Smooth muscle cell (in vitro differentiated cells): ENCODE data around the gene KLHDC1. TPM values are rescaled to one million over a fixed set of nuclear protein-coding genes. Genes with fewer than 3 reads are reported as not detected.
"Not testable (repeated sequence)": the region's sequence is repeated elsewhere in the genome, so short reads cannot be mapped to it uniquely, and the experiment has no call there.

Experiments
- DNase-seq: peaks from one replicate; lab custom pipeline; 2025; ENCODE audit not compliant: unreplicated experiment; lab: John Stamatoyannopoulos, UW
- H2AFZ ChIP-seq: fragments of 200-600 bp; sonication (generic); 2 replicates; pipeline ENCODE4 v1.6.0; 2016; ENCODE audit warnings: antibody characterized with exemption, low read depth, mild to moderate bottlenecking
- H3F3A ChIP-seq: fragments of 200-600 bp; sonication (generic); 2 replicates; pipeline ENCODE4 v1.6.0; 2017; ENCODE audit warnings: antibody characterized with exemption, low read depth
- H3K27ac ChIP-seq: fragments of 200-600 bp; sonication (generic); 2 replicates; pipeline ENCODE4 v1.5.1; 2016; ENCODE audit warnings: low read depth, mild to moderate bottlenecking
- H3K27me3 ChIP-seq: fragments of 200-600 bp; sonication (generic); 2 replicates; pipeline ENCODE4 v1.6.1; 2016; ENCODE audit warnings: low read depth, mild to moderate bottlenecking
- H3K36me3 ChIP-seq: fragments of 200-600 bp; sonication (generic); 2 replicates; pipeline ENCODE4 v1.5.1; 2016; ENCODE audit warnings: low read depth
- H3K4me1 ChIP-seq: fragments of 200-600 bp; sonication (generic); 2 replicates; pipeline ENCODE4 v1.5.1; 2016; ENCODE audit warnings: low read depth
- H3K4me2 ChIP-seq: fragments of 200-600 bp; sonication (generic); 2 replicates; pipeline ENCODE4 v1.6.0; 2016; ENCODE audit warnings: mild to moderate bottlenecking
- H3K4me3 ChIP-seq: fragments of 200-600 bp; sonication (generic); 2 replicates; pipeline ENCODE4 v1.5.1; 2016; ENCODE audit warnings: mild to moderate bottlenecking
- H3K79me2 ChIP-seq: fragments of 200-600 bp; sonication (generic); 2 replicates; pipeline ENCODE4 v1.6.0; 2016; ENCODE audit warnings: low read depth, mild to moderate bottlenecking
- H3K9ac ChIP-seq: fragments of 200-600 bp; sonication (generic); 2 replicates; pipeline ENCODE4 v1.6.0; 2016; ENCODE audit warnings: low read depth
- H3K9me3 ChIP-seq: fragments of 200-600 bp; sonication (generic); replicated peaks from 2 replicates; pipeline ENCODE4 v1.5.1; 2016; ENCODE audit warnings: low read depth
- H4K20me1 ChIP-seq: fragments of 200-600 bp; sonication (generic); 2 replicates; pipeline ENCODE4 v1.6.0; 2016; ENCODE audit warnings: low read depth
- CTCF ChIP-seq: fragments of 200-600 bp; sonication (generic); IDR thresholded peaks from 2 replicates; pipeline ENCODE4 v1.5.1; 2017; ENCODE audit warnings: borderline replicate concordance, mild to moderate bottlenecking, antibody characterized with exemption; ENCODE audit not compliant: insufficient read depth, poor library complexity, severe bottlenecking
- WGBS: methylation state at CpG from one replicate; pipeline ENCODE4 v1.1.7; 2016; ENCODE audit warnings: low lambda C conversion rate; 5-methylcytosine and 5-hydroxymethylcytosine counted together
- polyA plus RNA-seq: library from polyadenylated mRNA; unstranded; fragments of >200 nt; fragmentation: Nextera tagmentation; extraction: Ambion mirVana; gene quantifications from 2 replicates; pipeline ENCODE4 v1.2.1, GENCODE V29; 2016
- total RNA-seq: library from RNA; depleted of rRNA; stranded (reverse); fragments of >200 nt; gene quantifications from 2 replicates; pipeline ENCODE4 v1.2.3, GENCODE V29; 2014

The KLHDC1 gene
- total RNA-seq (5.9 and 8.6 TPM in 2 replicates), polyA plus RNA-seq (4.1 and 5.1 TPM in 2 replicates)

- Histone ChIP-seq H3K27ac (peak within 1 kb of the TSS; percentile 90), H2AFZ (peak within 1 kb of the TSS; percentile 64), H3K9me3 (no peaks in the 10 kb centered on the region), H3K36me3 (no peaks in the 10 kb centered on the region), H3K9ac (peak within 1 kb of the TSS; percentile 81), H3K27me3 (no peaks in the 10 kb centered on the region), H3K4me2 (peak within 1 kb of the TSS; percentile 96), H3K4me3 (peak within 1 kb of the TSS; percentile 88), H3K4me1 (peaks cover 7% of the 10 kb centered on the region), H3K79me2 (no peaks in the 10 kb centered on the region), H3F3A (peaks cover 7% of the 10 kb centered on the region), H4K20me1 (no peaks in the 10 kb centered on the region)
- WGBS, result 2% methylated on average over 53 of the region's 88 CpGs
- peak; percentile 57 for DNase-seq
- TF ChIP-seq CTCF, result no peak
Observed at GRCh38 chr14:49692811-49693734, at the start of gene KLHDC1. Gene KLHDC1, plus strand, starts transcription at chr14:49693120. Its CDS starts 75 bp downstream, at chr14:49693195.

GRCh38 chr14:49653508-49653907 is 39.4 kb upstream of the KLHDC1 start:
- over 99% methylated on average over 6 of the region's 6 CpGs for WGBS
- TF ChIP-seq CTCF, result no peak
- H4K20me1 ChIP-seq, result no peaks in the 10 kb centered on the region

GRCh38 chr14:49654511-49654910 is 38.4 kb upstream of the KLHDC1 start:
- Histone ChIP-seq H4K20me1 (no peaks in the 10 kb centered on the region), H3K36me3 (no peaks in the 10 kb centered on the region), H3K9ac (no peak overlapping the region), H3K79me2 (no peaks in the 10 kb centered on the region), H2AFZ (no peak overlapping the region), H3K4me2 (no peak overlapping the region), H3K4me1 (no peaks in the 10 kb centered on the region), H3K27ac (no peak overlapping the region), H3K9me3 (no peaks in the 10 kb centered on the region), H3K4me3 (no peak overlapping the region), H3F3A (no peaks in the 10 kb centered on the region), H3K27me3 (no peaks in the 10 kb centered on the region)
- WGBS, result 97% methylated on average over 3 of the region's 3 CpGs
- TF ChIP-seq CTCF, result no peak
- DNase-seq, result no peak

More at GRCh38 chr14:49653508-49653907, 39.4 kb upstream of the KLHDC1 start:
- H3K9me3 ChIP-seq, result no peaks in the 10 kb centered on the region
- no peaks in the 10 kb centered on the region for H3K27me3 ChIP-seq
- H2AFZ ChIP-seq, result no peak overlapping the region
- no peaks in the 10 kb centered on the region for H3K79me2 ChIP-seq
- H3K36me3 ChIP-seq, result no peaks in the 10 kb centered on the region
- H3K9ac ChIP-seq, result no peak overlapping the region
- no peak overlapping the region for H3K4me2 ChIP-seq
- no peak overlapping the region for H3K27ac ChIP-seq
- no peaks in the 10 kb centered on the region for H3F3A ChIP-seq
- H3K4me3 ChIP-seq, result no peak overlapping the region
- no peaks in the 10 kb centered on the region for H3K4me1 ChIP-seq
- no peak for DNase-seq

- H3K4me3 ChIP-seq, H3K27ac ChIP-seq, H3K9me3 ChIP-seq, H3K9ac ChIP-seq, DNase-seq, H4K20me1 ChIP-seq, H2AFZ ChIP-seq, H3K4me1 ChIP-seq, H3F3A ChIP-seq, H3K4me2 ChIP-seq, H3K27me3 ChIP-seq, H3K79me2 ChIP-seq, H3K36me3 ChIP-seq: not testable (repeated sequence)
- 96% methylated on average over 6 of the region's 6 CpGs for WGBS
Observed at GRCh38 chr14:49657500-49657899, 35.4 kb upstream of the KLHDC1 start.
